Activated gamma-delta T cell treated with Interleukin-2 at 50 U/mL for 16 hours (primary cell): ENCODE measurements around the gene EIF1B.
A peak's percentile ranks its signal among the peaks of the same experiment; 100 is the strongest.

Experiments used
- DNase-seq: peaks from one replicate; pipeline ENCODE4 v3.0.0-alpha.2; 2020

The EIF1B gene

GRCh38 chr3:40309925-40310695, 603 bp downstream of the EIF1B start:
- peak; percentile 27 for DNase-seq

GRCh38 chr3:40310705-40311104, 1.2 kb downstream of the EIF1B start:
- DNase-seq = no peak

- no peak for DNase-seq
These were observed 3.2 kb downstream of the EIF1B start for GRCh38 chr3:40312661-40313226.

GRCh38 chr3:40313975-40314860, 4.7 kb downstream of the EIF1B start:
- no peak for DNase-seq

GRCh38 chr3:40317061-40317855, 7.8 kb downstream of the EIF1B start:
- DNase-seq = peak; percentile 41

GRCh38 chr3:40321818-40322217, 12.3 kb downstream of the EIF1B start:
- no peak for DNase-seq

GRCh38 chr3:40323946-40324345, 14.4 kb downstream of the EIF1B start:
- no peak for DNase-seq

- DNase-seq = no peak
These were observed 15.1 kb downstream of the EIF1B start for GRCh38 chr3:40324621-40325020.

- no peak for DNase-seq
These were observed 16.0 kb downstream of the EIF1B start for GRCh38 chr3:40325465-40325864.

- DNase-seq = no peak
These were observed 18.9 kb downstream of the EIF1B start for GRCh38 chr3:40328374-40328773.

GRCh38 chr3:40329071-40329470, 19.6 kb downstream of the EIF1B start:
- DNase-seq = no peak

- no peak for DNase-seq
These were observed 23.2 kb downstream of the EIF1B start for GRCh38 chr3:40332684-40333083.

GRCh38 chr3:40333416-40333815, 23.9 kb downstream of the EIF1B start:
- no peak for DNase-seq

- no peak for DNase-seq
These were observed 24.3 kb downstream of the EIF1B start for GRCh38 chr3:40333852-40334251.

GRCh38 chr3:40336101-40336500, 26.6 kb downstream of the EIF1B start:
- no peak for DNase-seq

- no peak for DNase-seq
These were observed 27.1 kb downstream of the EIF1B start for GRCh38 chr3:40336511-40337135.

- no peak for DNase-seq
These were observed 27.9 kb downstream of the EIF1B start for GRCh38 chr3:40337136-40338108.

GRCh38 chr3:40339871-40340270, 30.4 kb downstream of the EIF1B start:
- no peak for DNase-seq

- no peak for DNase-seq
These were observed 31.1 kb downstream of the EIF1B start for GRCh38 chr3:40340541-40341170.

GRCh38 chr3:40341671-40342070, 32.2 kb downstream of the EIF1B start:
- DNase-seq = no peak

- no peak for DNase-seq
These were observed 41.0 kb downstream of the EIF1B start for GRCh38 chr3:40350529-40350928.
